Activated CD4-positive, alpha-beta T cell treated with anti-CD3 and anti-CD28 coated beads, Interleukin-2, amount 50 U/mL, for 1 hour (primary cell): ENCODE measurements around the gene CCND3.
A peak's percentile ranks its signal among the peaks of the same experiment; 100 is the strongest.
"Not testable (repeated sequence)": the region's sequence is repeated elsewhere in the genome, so short reads cannot be mapped to it uniquely, and the experiment has no call there.

Experiments
- DNase-seq: peaks from one replicate; pipeline ENCODE4 v3.0.0-alpha.2; 2020

The CCND3 gene

DNA sequence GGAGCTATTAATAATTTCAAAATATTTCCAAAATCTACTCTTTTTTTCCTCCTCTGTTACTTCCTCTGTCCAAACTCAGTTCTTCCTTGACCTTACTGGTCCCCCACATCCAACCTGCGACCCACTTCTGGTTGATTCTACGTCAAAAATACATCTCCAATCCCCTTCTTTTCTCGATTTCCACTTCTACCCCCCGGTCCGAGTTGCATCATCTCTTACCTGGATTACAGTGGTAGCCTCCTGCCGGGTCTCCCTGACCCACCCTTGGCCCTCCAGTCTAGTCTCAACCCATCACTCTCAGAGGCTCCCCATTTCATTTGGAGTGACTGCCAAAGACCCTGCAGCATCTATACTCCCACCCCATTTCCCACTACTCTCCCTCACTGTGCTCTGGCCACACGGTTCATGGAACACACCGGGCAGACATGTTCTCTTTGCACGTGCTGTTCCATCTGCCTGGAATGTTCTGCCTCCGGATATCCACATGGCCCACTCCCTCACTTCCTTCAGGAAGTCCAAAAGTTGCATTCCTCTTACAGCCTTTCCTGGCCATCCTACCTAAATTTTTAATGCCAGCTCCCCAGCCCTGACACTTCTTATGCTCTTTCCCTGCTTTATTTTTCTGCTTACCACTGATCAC, 6.1 kb upstream of the CCND3 start:
- no peak for DNase-seq

DNA sequence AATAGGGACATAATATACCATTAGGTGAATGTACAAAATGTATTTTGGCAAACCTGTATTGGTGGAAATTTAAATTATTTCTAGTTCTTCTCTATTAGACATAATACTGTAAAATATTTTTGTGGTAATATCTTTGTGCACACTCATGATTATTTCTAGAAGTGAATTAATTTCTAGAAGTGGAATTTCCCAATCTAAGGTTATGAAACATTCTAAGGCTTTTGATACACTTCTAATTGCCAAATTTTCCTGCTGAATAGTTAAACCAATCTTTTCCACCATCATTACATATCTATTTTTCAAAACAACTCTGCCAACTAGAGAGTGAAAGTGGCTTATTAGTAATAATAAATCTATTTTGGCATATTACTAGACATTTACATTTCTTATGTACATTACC, 1.8 kb upstream of the CCND3 start:
- no peak for DNase-seq

DNA sequence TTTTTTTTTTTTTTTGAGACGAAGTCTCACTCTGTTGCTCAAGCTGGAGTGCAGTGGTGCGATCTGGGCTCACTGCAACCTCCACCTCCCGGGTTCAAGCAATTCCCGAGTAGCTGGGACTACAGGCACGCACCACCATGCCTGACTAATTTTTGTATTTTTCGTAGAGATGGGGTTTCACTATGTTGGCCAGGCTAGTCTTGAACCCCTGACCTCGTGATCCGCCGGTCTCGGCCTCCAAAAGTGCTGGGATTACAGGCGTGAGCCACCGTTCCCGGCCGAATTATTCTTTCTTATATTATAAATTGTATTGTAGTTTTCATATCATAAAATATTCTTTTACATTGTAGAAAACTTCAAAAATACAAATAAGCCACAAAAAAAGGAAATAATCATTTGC, 1.3 kb upstream of the CCND3 start:
- not testable (repeated sequence) for DNase-seq

DNA sequence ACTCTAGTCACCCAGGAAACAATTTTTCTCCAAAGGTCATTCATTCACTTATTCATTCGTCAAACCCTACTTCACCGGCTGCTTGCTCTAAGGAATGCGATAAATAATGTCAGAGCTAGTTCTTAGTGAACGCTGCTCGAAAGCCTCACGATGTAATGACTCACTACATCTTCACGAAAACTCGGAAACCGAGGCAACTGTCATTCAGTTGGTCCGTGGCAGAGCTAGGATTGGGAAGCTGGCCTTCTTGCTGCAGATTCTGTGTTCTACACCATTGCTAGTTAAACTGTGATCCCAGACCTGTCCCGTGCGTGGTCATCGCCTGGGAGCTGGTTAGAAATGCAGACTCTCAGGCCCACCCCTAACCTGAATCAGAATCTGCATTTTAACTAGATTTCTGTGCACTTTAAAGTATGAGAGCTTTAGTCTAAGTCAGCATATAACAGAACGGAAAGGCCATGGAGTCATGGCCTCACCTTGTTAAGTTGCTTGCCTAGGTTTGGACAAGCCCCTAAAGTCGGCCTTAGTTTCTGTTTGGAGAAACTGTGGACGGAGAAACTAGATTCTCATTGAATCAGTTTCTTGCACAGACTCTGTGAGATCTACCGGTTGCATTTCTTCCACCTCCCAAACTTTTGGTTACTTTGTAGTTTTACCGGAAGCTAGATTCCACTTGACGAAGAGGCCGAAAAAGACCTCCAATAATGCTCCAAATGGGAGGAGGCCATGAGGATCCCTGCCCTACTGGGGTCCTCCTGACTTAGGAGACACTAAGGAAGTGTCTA, 651 bp upstream of the CCND3 start:
- peak; percentile 16 for DNase-seq

DNA sequence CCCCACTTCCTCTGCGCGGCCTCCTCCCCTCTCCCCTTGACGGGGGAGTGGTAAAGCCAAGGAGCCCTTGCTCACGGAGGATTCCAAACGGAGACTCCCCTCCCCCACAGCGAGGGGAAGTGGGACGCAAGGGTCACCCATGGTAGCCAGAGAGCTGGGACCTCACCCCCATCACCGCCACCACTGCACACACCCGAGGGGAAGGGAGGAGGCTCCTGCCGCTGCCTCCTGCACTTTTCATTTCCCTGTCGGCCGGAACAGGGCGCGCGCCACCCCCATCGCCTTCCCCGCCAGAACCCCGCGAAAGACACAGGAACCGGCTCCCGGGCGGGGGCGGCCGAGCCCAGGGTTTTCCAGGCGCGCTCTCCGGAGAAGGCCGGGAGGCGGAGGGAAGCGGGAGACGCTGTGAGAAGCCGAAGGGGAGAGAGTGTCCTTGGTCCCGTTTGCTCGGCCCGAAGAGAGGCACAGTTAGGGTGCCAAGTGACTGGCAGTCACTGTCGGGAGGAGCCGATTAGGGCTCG, 789 bp downstream of the CCND3 start:
- peak; percentile 18 for DNase-seq

DNA sequence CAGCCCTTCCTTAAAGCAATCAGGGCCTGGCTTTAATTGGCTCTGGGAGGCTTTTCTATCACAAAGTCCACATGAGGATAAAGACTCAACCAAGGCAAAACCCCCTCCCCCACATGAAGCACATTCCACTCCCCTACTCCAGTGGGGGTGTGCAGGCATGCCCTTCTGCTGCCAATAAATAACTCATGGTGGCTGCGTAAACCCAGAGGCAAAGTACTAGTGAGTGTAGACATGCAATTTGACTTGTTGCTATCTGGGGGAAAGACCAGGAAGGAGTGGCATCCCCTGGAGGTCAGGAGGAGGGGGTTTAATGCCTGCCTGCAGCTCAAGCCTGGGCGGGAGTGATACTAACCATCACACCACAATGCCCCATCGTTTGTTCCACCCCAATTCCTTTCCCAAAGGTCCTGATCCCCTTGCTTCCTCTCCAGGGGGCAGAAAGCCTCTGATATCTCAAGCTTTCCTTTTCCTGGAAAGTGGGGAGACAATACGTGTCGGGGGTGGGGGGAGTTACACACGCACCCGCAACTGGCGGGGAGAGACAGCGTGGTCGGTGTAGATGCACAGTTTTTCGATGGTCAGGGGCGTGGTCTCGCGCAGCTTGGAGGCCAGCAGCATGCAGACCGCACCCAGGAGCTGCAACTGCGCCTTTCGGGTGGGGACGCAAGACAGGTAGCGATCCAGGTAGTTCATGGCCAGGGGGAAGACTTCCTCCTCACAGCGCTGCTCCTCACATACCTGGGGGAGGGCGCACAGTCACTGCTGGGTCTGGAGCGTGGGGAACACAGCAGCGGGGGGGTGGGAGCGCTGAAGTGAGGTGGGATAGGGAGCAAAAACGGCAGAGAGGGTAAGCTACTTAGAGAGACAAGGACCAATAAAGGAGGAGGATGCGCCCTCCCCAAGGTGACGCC, 1.5 kb downstream of the CCND3 start:
- peak; percentile 8 for DNase-seq

DNA sequence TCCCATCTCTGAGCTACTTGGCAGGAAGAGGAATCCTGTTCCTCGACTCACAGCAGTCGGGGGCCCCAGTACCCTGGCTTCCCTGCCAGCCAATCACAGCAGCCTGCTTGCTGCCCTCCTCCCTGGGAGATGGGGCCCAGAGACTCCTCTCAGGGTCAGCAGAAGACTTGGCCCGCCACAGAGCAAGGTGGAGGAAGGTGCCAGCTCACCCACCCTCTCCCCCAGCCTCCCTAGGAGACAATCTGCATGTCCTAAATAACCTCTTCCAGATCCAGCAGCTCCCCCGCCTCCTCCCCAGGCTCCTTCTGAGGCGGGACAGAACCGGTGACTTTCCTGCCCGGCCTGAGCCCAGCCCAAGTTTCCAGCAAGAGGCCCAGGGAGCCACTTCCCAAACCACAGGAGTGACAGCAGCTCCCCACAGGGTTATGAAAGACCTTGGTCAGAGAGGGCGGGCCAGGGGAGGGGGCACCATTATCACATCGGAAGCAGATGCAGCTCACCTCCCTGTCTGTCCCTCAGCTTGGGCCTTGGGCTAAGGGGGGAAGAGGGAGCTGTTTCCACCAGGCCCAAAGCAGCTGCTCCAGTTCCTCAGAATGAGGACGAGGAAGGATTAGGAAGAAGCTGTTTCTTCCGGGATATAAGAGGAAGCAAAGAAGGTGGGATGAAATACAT, 2.3 kb downstream of the CCND3 start:
- peak; percentile 2 for DNase-seq

DNA sequence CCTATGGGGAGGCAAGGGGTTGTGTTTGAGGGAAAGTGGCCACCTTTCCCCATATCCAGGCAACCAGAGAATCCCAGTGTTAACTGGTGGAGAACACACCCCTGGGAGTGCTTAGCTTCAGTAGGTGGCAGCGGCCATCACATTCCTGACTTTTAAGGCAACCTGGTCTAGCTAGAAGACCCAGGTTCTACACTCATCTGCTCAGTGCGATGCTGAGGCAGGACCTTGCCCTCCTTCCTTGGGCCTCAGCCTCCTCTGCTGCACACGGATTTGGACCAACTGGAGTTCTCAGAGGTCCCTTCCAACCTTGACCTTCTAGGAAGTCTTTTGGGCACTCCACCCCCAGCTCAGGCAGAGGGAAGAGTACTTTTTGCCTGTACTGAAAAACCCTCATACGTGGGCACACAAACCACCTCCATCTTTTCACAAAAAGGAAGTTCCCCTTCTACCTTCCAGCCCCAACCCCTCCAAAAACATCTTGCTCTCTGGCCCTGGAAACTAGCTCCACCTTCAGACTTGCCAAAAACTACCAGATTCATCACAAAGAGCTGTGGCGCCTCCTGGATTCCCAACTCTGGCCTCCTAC, 2.9 kb downstream of the CCND3 start:
- no peak for DNase-seq

DNA sequence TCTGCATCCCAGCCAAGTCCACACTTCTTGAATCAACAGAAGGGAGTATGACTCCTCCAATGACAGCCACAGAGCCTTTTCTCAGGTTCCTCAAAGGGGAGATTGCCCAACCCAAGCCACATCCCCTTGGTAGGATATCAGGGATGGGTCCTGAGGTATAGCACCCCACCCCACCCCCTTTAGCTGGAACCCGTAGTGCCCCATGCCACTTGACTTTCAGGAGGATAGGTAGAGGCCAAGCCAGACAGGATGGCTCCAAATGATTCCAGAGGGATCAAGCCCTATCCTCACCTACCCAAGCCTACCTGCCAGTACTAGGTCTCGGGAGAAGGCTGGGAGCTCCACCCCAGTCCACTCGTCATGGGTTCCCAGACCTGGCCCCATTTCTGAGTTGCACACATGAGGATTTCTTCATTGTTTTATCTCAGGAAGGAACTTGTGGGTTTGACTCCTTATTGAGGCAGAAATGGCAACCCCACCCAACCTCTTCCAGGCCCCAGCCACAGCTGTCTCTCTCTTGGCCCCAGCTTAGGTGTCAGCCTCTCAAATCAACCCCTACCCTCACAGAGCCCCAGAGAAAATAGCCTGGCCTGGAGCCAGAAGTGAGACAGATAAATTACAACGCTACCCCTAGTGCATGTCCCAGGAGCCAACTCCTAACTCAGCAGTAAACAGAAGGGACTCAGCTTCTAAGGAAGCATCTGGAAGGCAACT, 3.6 kb downstream of the CCND3 start:
- DNase-seq: peak; percentile 52

DNA sequence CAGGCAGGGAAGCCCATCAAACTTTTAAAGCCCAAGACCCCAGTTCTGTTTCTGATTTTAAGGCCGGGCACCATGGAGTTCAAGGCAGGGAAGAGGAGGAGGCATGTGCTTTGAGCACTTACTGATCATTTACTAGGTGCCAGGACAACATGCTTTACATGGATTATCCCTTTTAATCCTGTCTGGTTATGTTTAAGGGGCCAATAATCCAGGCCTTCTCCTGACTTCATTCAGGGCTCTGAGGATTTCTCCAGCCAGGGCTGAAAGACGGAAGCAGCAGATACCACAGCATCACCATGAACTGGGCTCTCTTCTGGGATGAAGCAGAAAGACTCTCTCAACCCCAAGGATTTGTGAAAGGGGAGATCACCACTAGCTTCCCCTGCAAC, 4.1 kb downstream of the CCND3 start:
- no peak for DNase-seq

DNA sequence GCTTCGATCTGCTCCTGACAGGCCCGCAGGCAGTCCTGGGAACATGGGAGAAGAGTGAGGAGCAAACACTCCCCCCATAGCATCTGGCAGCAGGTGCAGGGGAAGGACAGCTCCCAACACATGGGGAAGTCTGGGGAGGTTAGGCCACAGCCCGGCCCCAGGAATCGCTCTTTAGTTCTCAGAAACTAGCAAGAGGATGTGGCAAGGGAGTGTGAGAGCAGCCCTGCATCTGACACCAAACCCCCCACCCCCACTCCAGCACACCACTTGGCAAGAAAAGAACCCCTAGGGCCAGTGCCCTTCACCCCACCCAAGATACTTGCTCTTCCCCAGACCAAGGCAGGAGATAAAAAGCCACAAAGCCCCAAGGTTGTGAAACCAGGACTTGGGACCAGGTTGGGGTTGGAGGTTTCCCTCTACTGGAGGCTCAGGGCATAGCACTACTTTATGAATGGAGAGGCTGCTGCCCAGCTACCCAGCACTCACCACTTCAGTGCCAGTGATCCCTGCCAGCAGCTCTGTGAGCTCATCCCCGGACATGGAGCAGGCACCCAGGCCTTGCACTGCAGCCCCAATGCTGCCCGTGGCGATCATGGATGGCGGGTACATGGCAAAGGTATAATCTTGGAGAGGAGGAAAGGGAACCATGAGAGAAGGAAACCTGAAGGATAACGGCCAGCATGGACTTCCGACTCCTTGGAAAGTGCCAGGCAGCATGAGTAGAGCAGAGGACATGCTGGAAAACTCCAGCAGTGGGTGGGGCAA, 5.4 kb downstream of the CCND3 start:
- peak; percentile 49 for DNase-seq

DNA sequence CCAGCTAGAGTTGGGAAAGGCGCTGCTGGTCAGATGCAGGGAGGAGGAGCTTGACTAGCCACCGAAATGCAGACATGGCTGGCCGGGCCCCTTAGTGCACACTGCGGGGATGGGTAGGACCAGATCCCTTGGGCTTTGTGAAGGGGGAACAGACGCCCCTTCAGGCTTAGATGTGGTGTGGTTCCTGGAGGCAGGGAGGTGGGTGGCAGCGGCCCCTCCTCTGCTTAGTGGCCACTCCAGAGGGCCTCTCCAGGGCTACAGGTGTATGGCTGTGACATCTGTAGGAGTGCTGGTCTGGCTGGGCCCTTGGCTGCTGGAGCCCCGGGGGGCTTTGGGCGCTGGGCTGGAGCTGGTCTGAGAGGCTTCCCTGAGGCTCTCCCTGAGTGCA, 5.9 kb downstream of the CCND3 start:
- no peak for DNase-seq

DNA sequence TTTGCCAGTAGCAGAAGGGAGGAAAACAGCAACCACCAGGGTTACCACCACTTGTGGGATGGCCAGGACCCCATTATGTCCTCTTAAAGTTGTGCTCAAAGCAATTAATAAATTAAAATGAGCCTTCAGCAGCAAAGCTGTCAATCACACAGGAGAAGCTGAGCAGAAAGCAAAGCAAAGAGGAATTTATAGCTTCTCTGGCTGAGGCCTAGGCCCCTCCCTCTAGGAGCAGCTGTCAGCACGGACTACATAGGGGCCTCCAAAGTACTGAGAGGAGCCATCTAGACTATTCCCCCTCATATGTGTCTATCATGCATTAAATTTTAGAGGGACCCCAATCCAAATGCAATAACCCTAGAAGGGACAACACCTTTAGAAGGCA, 6.4 kb downstream of the CCND3 start:
- no peak for DNase-seq

DNA sequence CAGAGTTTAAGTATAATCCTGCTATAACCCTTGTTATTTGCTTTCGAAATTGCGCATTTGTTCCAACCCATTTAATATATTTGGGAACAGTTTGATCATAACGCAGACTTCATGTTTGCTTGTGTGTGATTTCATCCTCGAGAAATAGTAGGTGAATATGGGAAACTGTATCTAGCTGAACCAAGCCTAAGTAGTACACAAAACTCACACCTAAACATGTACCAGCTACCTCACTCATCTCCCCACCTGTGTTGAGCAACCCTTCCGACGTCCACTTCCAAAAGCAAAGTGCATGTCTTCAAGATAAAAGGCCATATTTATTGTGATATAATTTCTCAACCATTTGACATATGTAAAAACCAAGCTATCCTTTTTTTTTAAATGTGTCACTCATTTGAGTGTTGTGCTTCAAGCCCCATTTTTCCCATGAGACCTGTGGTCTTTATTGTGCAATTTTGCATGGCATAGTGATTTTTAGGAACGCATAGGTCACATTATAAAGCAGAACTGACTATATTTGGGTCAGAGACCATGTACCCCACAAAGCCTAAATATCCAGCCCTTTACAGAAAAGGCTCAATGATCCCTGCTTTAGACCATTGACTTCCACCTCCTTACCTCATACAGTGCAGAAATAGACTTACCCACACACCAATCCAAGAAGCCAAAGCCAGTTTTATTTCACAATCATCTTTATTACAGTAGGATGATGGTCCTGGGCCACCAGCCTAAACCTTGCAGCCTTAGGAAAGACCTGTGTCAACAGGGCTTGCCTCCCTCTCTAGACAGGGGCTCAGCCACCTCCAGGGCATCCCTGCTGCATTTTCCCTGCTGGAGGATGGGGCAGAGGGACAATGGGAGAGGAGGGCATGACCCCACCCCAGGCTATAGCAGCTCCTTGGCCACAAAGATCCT, 7.1 kb downstream of the CCND3 start:
- no peak for DNase-seq

DNA sequence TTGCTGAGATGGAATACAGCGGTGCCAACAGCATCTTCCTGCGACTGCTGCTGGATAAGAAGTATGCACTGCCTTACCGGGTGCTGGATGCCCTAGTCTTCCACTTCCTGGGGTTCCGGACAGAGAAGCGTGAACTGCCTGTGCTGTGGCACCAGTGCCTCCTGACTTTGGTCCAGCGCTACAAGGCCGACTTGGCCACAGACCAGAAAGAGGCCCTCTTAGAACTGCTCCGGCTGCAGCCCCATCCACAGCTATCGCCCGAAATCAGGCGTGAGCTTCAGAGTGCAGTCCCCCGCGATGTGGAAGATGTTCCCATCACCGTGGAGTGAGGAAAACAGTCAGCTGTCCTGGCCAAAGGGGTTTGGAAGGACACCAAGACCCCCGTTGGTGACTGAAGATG, 9.2 kb downstream of the CCND3 start:
- DNase-seq: no peak

DNA sequence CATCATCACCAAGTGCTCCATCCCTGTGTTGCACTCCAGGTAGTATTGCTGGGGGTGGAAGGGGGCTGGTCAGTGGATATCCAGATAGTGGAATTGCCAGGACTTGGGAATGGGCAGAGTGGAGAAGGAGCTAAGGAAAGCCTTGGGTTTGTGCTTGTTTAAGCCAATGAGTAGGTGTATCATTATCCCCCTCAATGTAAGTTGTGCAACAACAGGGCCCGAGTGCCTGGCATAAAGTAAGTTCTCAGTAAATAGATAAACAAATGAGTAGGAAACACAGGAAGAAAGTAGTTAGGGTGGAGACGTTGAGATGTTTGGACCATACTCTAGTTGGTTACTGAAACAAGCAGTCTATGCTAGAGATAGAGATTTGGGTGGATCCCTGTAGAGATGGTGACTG, 9.8 kb downstream of the CCND3 start:
- DNase-seq: no peak

DNA sequence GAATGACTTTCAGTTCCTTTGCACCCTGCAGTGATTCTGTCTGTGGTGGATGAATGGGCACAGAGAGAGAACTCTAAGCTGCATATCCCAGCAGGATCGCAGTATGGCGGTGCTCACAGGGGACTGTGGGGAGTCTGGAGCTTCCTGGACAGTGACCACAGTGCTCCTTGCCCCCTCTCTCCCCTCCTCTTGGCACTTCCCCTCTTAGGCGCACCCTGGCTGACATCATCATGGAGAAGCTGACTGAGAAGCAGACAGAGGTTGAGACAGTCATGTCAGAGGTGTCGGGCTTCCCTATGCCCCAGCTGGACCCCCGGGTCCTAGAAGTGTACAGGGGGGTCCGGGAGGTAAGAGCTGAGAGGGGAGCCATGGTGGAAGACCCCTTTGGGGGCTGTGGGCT, 11.7 kb downstream of the CCND3 start:
- no peak for DNase-seq

DNA sequence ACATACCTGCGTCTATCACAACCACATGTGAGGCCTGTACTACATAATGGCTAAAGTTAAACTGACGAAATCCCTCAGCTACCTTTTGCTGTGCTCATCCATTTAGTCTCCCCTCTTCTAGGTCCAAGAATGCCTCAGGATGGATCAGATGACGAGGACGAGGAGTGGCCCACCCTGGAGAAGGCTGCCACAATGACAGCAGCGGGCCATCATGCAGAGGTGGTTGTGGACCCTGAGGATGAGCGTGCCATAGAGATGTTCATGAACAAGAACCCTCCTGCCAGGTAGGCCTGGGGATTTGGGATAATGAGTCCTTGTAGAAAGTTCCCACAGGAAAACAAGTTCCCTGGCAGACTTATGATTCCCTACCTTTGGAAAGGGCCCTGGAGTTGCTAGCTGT, 14.4 kb downstream of the CCND3 start:
- DNase-seq: no peak

DNA sequence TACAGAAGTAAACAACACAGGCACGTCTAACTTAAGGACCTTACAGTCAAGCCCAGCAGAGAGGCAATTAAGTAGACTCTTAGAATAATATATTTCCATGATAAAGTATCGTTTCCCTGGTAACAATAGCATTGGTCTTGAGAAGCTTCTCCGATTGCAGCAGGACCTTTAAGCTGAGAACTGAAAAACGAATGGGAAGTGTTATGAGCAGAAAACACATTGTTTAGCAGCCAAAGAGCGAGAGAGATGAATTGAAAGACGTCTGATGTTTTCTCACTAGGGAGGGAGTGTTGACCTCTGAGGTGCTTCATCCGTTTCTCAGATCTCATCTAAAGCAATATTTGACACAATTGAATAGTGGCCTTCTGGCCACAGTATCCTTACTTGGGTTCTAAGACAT, 19.5 kb downstream of the CCND3 start:
- no peak for DNase-seq

DNA sequence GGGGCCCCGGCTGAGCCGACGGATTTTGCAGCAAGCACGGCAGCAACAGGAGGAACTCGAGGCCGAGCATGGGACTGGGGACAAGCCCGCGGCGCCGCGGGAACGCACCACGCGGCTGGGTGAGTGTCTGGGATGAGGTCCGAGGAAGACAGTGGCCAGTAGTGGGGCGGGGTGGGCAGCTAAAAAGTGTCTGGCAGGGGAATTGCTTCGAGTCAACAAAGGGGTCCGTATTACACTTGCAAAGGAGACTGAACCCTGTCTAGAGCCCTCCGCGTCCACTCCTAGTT, 20.0 kb downstream of the CCND3 start:
- DNase-seq: no peak
